GM08714 (cell line): ENCODE data around the gene CELA2A.
"Not testable (repeated sequence)": the region's sequence is repeated elsewhere in the genome, so short reads cannot be mapped to it uniquely, and the experiment has no call there.

Source experiments
- H3K4me3 ChIP-seq: fragments of 200-500 bp; sonication (Bioruptor generic); 2 replicates; pipeline ENCODE4 v1.5.1; 2014; ENCODE audit warnings: mild to moderate bottlenecking, low read length, inconsistent platforms
- ZNF274 ChIP-seq: IDR thresholded peaks from 2 replicates; pipeline ENCODE4 v1.6.1; 2012; ENCODE audit warnings: mild to moderate bottlenecking, low read depth, low read length

Gene CELA2A

DNA sequence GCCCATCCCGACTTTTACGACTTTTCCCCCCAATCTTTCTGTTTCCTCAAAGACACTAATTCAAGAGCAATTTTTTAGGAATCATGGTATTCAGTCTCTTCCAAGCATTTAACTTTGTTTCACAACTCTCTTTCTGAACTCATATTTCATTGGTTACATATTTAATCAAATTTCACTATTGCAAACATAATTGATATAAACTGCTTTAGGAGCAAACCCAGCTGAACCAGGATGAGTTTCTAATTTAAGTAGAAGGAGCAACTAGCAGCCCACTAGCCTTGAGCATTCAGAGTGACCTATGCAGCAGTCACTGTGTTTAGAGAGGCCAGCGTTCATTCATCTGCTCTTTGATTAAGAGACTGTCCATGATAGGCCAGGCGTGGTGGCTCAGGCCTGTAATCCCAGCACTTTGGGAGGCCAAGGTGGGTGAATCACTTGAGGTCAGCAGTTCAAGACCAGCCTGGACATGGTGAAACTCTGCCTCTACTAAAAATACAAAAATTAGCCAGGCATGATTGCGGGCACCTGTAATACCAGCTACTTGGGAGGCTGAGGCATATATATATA is 21.2 kb downstream of the CELA2A start:
- TF ChIP-seq ZNF274: no peak

DNA sequence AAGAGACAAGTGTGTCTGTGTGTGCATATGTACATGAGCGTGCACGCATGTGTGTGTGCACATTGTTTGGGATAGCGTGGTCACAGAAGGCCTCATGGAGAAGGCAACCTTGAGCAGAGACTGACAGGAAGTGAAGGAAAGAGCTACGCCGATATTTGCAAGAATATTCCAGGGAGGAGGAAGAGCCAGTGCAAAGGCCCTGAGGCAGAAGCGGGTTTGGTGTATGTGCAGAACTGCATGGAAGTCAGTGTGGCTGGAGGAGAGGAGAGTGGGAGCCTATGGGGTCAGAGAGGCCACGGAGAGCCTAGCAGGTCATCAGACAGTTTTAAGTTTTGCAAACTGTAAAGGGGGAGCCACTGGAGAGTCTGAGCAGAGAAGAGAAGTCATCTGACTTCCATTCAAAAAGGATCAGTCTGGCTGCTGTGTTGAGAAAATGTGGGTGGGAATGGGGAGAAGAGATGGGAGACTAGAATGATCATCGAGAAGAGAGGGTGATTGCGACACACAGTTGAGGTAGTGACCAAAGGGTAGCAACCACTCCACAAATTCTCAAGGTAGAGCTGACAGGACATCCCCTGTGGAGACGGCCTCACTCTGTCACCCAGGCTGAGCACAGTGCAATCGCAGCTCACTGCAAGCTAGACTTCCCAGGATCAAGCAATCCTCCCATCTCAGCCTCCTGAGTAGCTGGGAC is 23.3 kb downstream of the CELA2A start:
- TF ChIP-seq ZNF274: no peak
- no peak overlapping the region for H3K4me3 ChIP-seq

More for the DNA sequence above, 21.2 kb downstream of the CELA2A start:
- no peak overlapping the region for H3K4me3 ChIP-seq

GRCh38 chr1:15482455-15482854 is 25.9 kb downstream of the CELA2A start:
- not testable (repeated sequence) for H3K4me3 ChIP-seq

- not testable (repeated sequence) for H3K4me3 ChIP-seq
Measured at GRCh38 chr1:15482983-15483543, 26.5 kb downstream of the CELA2A start.

DNA sequence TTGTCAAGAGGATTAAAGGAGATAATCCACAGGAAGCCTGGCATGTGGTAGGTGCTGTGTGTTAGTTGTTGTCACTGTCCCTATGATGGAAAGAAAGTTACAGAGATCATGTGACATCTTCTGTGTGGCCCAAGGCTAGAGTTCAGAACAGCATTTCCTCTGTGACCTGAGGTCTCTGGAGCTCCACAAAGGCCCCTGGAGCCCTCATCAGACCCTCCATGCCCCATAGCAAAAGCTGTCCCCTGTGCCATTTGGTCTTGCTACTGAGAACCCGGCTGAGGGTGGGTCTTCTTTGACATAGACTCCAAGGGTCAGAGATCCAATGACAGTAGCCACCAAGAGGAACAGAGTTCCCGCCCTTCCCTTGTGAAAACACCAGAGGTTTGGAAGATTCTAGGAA is 27.4 kb downstream of the CELA2A start:
- no peak overlapping the region for H3K4me3 ChIP-seq
- no peak for TF ChIP-seq ZNF274

- not testable (repeated sequence) for H3K4me3 ChIP-seq
Measured at GRCh38 chr1:15484443-15484842, 27.9 kb downstream of the CELA2A start.

DNA sequence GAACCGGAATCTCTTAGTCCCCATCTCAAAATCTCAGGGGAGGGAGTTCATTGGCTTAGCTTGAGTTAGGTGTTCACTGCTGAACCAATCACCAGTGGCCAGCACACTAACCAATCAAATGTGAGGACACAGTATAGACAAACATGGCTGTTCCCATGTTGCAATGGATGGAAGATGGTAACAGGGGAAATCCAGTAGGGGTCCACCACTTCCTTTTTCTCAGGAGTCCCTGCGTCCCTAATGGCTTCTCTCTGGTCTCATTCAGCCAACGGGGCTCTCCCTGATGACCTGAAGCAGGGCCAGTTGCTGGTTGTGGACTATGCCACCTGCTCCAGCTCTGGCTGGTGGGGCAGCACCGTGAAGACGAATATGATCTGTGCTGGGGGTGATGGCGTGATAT is 29.1 kb downstream of the CELA2A start:
- no peak for TF ChIP-seq ZNF274
- H3K4me3 ChIP-seq: no peak overlapping the region

- H3K4me3 ChIP-seq: not testable (repeated sequence)
Measured at GRCh38 chr1:15486844-15487610, 30.5 kb downstream of the CELA2A start.

GRCh38 chr1:15488371-15488770 is 31.8 kb downstream of the CELA2A start:
- TF ChIP-seq ZNF274: no peak
- H3K4me3 ChIP-seq: no peak overlapping the region

DNA sequence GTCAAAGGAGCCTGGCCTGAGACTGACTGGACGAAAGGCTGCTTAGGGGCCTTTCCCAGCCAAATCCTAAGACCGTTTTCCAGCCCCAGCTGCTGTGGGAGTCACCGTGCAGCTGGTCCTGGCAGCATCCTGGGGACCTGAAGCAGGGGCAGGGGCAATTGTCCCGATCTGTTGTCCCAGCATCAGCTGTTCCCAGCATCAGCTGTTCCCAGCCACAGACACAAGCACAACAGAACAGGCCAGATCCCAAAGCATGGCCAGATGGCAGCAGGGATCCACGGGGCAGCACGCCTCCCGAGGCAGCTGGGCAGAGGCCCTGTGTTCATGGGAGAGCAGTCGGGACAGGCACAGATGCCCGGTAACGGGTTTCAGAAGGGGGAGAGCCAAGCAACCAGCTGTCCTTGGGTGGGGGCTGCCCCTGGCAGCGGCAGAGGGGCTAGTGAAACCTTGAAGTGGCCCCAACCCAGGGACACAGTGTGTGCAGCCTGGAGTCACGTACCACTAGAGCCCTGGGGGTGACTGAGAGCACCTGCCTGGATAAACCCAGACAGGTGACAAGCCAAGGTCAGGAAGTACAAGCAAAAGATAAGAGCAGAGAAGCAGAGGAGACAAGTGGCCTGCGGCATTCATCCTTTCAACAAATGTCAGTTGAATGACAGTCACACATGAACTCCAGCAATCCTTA is 32.7 kb downstream of the CELA2A start:
- no peak overlapping the region for H3K4me3 ChIP-seq
- TF ChIP-seq ZNF274: no peak

DNA sequence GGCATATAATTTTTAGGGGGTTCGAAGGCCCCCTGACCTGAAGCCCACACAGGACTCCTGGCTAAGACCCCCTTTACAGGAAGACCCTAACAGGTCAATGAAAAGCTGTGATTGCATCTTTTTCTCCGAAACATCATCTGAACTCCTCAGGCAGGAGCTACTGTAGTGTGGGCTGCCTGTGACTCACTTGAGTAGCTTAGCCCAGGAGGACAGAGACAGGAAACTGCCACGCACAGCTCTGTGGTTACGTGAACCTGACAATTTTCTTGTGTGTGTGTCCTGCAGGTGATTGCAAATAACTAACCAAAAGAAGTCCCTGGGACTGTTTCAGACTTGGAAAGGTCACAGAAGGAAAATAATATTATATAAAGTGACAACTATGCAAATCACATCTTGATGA is 34.5 kb downstream of the CELA2A start:
- not testable (repeated sequence) for H3K4me3 ChIP-seq

DNA sequence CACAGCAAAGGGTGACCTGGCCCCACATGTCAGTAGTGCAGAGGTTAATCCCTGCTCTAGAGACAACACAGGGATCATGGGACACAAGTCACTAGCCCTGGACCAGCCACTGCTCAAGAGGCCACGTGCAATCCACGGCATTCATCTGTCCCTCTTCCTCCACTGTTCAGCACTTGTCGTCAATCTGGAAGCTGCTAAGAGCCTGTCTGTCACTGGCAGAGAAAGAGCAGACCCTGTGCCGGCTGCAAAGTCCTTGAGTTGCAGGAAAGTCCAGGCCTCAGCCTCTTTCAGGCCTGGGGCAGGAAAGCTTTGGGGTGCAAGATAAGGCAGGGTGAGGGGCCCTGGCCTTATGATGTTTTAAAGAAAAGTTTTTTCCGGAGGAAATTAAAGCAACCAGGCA is 36.1 kb downstream of the CELA2A start:
- no peak overlapping the region for H3K4me3 ChIP-seq
- no peak for TF ChIP-seq ZNF274

GRCh38 chr1:15493869-15494390 is 37.4 kb downstream of the CELA2A start:
- TF ChIP-seq ZNF274: no peak
- no peak overlapping the region for H3K4me3 ChIP-seq
